Measurements from ENCODE around the gene KLC4. TPM values are rescaled to one million over a fixed set of nuclear protein-coding genes. Genes with fewer than 3 reads are reported as not detected.

Gene KLC4
- total and polyA plus RNA-seq, 9 of the 15 experiments (the other 6 are each of a cell fraction or from before 2014, with no cell fraction given), result 1.7 to 16.2 (median 7.7) TPM

DNA sequence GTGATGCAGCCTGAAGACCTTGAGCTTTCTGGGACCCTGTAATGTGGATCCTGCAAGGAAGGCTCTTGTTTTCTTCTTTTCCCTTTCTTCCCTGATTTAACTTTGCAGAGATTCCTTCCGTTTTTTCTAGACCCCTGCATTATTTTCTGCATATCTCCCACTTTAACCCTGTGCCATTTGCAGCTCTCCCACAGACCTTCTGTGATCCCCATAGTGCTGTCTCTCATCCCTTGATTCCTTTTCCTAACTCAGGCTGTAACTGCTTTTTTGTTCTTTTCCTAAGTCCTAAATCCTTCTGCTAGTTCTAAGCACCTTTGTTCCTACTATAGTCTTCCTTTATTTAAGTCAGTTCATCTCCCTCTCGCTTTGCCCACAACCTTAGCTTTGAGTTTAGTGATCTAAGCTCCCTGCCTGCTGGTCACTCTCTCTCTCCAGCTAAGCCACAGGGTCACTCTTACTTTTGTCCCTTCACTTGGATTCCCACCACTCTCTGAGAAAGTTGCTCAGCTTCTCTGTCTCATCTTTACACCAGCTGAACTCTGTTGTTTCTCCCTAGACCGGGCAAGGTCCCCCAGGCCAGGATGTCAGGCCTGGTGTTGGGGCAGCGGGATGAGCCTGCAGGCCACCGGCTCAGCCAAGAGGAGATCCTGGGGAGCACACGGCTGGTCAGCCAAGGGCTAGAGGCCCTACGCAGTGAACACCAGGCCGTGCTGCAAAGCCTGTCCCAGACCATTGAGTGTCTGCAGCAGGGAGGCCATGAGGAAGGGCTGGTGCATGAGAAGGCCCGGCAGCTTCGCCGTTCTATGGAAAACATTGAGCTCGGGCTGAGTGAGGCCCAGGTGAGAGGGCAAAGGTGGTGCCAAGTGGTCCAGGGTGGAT, 1.6 kb downstream of the KLC4 start:
- H3K4me3 ChIP-seq, result no peak overlapping the region
- no peaks in the 10 kb centered on the region for H3K9me3 ChIP-seq (replicated peaks; ENCODE audit: control insufficient read depth, insufficient read depth, low read depth, low read length)
- no peaks in the 10 kb centered on the region for H3K9me1 ChIP-seq (ENCODE audit: control insufficient read depth, insufficient read depth, low read length)
- peaks cover 21% of the 10 kb centered on the region for H3K79me2 ChIP-seq (ENCODE audit: control insufficient read depth, insufficient read depth, low read length)
- H3K4me2 ChIP-seq (ENCODE audit: insufficient read depth, low read length), result peak overlapping the region; percentile 96
- FAIRE-seq, result no peak
- WGBS (ENCODE audit: insufficient coverage, low coverage, missing lambda C conversion rate), result 55% methylated on average over 12 of the region's 12 CpGs
- TF ChIP-seq, protein P1, sequence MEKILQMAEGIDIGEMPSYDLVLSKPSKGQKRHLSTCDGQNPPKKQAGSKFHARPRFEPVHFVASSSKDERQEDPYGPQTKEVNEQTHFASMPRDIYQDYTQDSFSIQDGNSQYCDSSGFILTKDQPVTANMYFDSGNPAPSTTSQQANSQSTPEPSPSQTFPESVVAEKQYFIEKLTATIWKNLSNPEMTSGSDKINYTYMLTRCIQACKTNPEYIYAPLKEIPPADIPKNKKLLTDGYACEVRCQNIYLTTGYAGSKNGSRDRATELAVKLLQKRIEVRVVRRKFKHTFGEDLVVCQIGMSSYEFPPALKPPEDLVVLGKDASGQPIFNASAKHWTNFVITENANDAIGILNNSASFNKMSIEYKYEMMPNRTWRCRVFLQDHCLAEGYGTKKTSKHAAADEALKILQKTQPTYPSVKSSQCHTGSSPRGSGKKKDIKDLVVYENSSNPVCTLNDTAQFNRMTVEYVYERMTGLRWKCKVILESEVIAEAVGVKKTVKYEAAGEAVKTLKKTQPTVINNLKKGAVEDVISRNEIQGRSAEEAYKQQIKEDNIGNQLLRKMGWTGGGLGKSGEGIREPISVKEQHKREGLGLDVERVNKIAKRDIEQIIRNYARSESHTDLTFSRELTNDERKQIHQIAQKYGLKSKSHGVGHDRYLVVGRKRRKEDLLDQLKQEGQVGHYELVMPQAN (IDR thresholded peaks at IDR 0.05; ENCODE audit: borderline replicate concordance), result no peak
- TF ChIP-seq, protein P2, sequence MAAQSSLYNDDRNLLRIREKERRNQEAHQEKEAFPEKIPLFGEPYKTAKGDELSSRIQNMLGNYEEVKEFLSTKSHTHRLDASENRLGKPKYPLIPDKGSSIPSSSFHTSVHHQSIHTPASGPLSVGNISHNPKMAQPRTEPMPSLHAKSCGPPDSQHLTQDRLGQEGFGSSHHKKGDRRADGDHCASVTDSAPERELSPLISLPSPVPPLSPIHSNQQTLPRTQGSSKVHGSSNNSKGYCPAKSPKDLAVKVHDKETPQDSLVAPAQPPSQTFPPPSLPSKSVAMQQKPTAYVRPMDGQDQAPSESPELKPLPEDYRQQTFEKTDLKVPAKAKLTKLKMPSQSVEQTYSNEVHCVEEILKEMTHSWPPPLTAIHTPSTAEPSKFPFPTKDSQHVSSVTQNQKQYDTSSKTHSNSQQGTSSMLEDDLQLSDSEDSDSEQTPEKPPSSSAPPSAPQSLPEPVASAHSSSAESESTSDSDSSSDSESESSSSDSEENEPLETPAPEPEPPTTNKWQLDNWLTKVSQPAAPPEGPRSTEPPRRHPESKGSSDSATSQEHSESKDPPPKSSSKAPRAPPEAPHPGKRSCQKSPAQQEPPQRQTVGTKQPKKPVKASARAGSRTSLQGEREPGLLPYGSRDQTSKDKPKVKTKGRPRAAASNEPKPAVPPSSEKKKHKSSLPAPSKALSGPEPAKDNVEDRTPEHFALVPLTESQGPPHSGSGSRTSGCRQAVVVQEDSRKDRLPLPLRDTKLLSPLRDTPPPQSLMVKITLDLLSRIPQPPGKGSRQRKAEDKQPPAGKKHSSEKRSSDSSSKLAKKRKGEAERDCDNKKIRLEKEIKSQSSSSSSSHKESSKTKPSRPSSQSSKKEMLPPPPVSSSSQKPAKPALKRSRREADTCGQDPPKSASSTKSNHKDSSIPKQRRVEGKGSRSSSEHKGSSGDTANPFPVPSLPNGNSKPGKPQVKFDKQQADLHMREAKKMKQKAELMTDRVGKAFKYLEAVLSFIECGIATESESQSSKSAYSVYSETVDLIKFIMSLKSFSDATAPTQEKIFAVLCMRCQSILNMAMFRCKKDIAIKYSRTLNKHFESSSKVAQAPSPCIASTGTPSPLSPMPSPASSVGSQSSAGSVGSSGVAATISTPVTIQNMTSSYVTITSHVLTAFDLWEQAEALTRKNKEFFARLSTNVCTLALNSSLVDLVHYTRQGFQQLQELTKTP (IDR thresholded peaks at IDR 0.05; ENCODE audit: low read depth in 1 of 2, partially characterized antibody in 2 of 2), result no peak
- TF ChIP-seq MAZ (CRISPR knock-in tag; conservative IDR thresholded peaks at IDR 0.05 in 1 of 2, IDR thresholded peaks at IDR 0.05 in 1 of 2) (no peak), BHLHE40 (IDR thresholded peaks at IDR 0.05; ENCODE audit: low read length) (no peak), MYNN (IDR thresholded peaks at IDR 0.05) (no peak), MYNN (CRISPR knock-in tag; IDR thresholded peaks at IDR 0.05) (0 out of 2 replicates have a peak, but pooled peaks have one; percentile 49), COPS2 (conservative IDR thresholded peaks at IDR 0.05) (no peak)
- ChIA-PET POLR2A (interaction anchor here (0.6 to 1.0 kb wide), 6 partner anchors 10 to 161 kb away, joined by 3 to 5 read pairs (median 4); partner anchors contain the start of gene PTK7), CTCF (ENCODE audit: low intra/inter-chr PET ratio) (no interaction called here)
- H3K9ac ChIP-seq (ENCODE audit: insufficient read depth in 1 of 2, low read depth in 2 of 2, low read length in 2 of 2), result peak overlapping the region in 1 of 2 experiments; percentile 81; a peak in 2 of 4 replicates
- no peak for ATAC-seq
- peaks cover 15 to 17% of the 10 kb centered on the region in 2 experiments for H3K4me1 ChIP-seq (replicated peaks in 1 of 2; ENCODE audit: control insufficient read depth in 2 of 2, insufficient read depth in 2 of 2, low read length in 2 of 2)
- H4K20me1 ChIP-seq (replicated peaks; ENCODE audit: control insufficient read depth, insufficient read depth, low read length), result no peaks in the 10 kb centered on the region
- TSS peak; percentile 66 for BruUV-seq (replicated peaks)
- H3K27ac ChIP-seq (ENCODE audit: extremely low read depth, low read depth, low read length), result no peak overlapping the region; the same call in 2 of the 3 replicates
- H2AFZ ChIP-seq (ENCODE audit: low read depth, low read length), result 0 out of 2 replicates have a peak overlapping the region, but pooled peaks have one; percentile 98
- DNase-seq (ENCODE audit: extremely low read depth in 1 of 4, low spot score in 3 of 4), result no peak
- peaks cover 27% of the 10 kb centered on the region for H3K36me3 ChIP-seq (ENCODE audit: control insufficient read depth, insufficient read depth, low read length)
- in situ Hi-C loops (cut with MboI), result no loop called here
- intact Hi-C loops (cut with micrococcal nuclease), result no loop called here
- no peaks in the 10 kb centered on the region for H3K27me3 ChIP-seq (ENCODE audit: control insufficient read depth in 2 of 2, insufficient read depth in 2 of 2, low read length in 2 of 2)
